Measurements from ENCODE around the gene MYO5B. TPM values are rescaled to one million over a fixed set of nuclear protein-coding genes. Genes with fewer than 3 reads are reported as not detected.

Gene MYO5B
- total RNA-seq, 1 donor from 2014 or later = 31.3 TPM

DNA sequence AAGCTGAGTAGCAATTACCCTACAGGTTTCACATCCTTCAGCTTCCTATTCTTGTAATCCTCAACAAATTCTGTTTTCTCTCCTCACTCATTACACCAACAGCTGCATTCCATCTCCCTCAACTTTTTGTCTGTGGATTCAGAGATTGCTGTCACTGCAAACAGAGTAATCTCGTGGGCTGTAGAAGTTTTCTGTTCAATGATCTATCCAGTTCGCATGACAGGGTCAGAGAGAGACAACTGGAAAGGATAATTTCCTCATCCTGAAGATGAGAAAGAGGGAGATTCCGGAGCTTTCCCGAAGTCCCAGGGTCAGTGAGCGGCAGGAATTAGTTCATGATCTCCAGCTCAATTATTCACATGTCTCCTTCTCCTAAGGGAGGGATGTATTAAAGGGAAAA, 75.7 kb downstream of the MYO5B start:
- DNase-seq (ENCODE audit: low read depth) (no peak), FAIRE-seq (peak; percentile 62)
- no peak for TF ChIP-seq CTCF (IDR thresholded peaks at IDR 0.05; ENCODE audit: insufficient read depth, low read length, severe bottlenecking)
- H3K27me3 ChIP-seq (ENCODE audit: control insufficient read depth, insufficient read depth, low read length) = no peaks in the 10 kb centered on the region
- no peak overlapping the region for H3K4me3 ChIP-seq (ENCODE audit: low read depth, low read length)
- H3K36me3 ChIP-seq (ENCODE audit: control insufficient read depth, insufficient read depth, low read length) = no peaks in the 10 kb centered on the region

DNA sequence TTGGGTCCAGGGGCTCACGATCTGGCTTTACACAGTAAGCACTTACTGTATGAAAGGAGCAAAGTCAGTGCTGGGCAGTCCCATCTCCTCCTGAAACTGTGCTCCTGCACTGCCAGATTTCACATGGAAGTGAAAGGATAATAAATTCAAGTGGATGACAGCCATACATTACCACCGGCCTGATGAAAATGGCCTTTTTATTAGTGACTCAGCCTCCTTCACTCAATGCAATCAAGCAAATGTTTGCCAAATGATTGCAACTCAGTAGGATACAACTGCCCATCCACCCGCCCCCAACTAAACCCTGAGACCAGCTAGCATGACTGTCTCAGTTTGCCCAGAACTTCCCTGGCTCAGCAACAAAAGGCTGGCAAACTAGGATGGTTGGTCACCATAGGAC, 77.1 kb downstream of the MYO5B start:
- FAIRE-seq = no peak
- no peaks in the 10 kb centered on the region for H3K27me3 ChIP-seq (ENCODE audit: control insufficient read depth, insufficient read depth, low read length)
- no peaks in the 10 kb centered on the region for H3K36me3 ChIP-seq (ENCODE audit: control insufficient read depth, insufficient read depth, low read length)
- no peak for DNase-seq (ENCODE audit: low read depth)
- no peak overlapping the region for H3K4me3 ChIP-seq (ENCODE audit: low read depth, low read length)
- TF ChIP-seq CTCF (IDR thresholded peaks at IDR 0.05; ENCODE audit: insufficient read depth, low read length, severe bottlenecking) = no peak

DNA sequence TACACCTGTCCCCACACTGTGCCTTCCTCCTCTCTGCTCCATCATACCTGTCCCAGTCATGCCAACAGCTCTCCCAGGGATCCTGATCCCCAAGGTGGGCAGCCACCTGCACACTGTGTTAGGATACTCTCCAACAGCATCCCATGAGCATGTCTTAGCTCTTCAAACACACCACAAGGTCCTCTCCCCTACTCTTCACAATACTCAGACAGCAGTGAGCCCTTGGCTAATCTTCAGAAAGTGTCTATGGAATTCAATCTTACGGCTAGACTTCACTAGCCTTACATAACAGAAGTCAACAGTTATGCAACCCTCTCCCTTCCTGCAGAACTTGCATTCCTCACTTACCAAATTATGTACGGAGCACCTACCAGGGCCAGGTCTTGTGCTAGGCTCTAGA, 79.9 kb downstream of the MYO5B start:
- Histone ChIP-seq H3K4me3 (ENCODE audit: low read depth, low read length) (no peak overlapping the region), H3K36me3 (ENCODE audit: control insufficient read depth, insufficient read depth, low read length) (no peaks in the 10 kb centered on the region), H3K27me3 (ENCODE audit: control insufficient read depth, insufficient read depth, low read length) (no peaks in the 10 kb centered on the region)
- DNase-seq (ENCODE audit: low read depth) = peak; percentile 44
- peak; percentile 13 for FAIRE-seq
- no peak for TF ChIP-seq CTCF (IDR thresholded peaks at IDR 0.05; ENCODE audit: insufficient read depth, low read length, severe bottlenecking)

DNA sequence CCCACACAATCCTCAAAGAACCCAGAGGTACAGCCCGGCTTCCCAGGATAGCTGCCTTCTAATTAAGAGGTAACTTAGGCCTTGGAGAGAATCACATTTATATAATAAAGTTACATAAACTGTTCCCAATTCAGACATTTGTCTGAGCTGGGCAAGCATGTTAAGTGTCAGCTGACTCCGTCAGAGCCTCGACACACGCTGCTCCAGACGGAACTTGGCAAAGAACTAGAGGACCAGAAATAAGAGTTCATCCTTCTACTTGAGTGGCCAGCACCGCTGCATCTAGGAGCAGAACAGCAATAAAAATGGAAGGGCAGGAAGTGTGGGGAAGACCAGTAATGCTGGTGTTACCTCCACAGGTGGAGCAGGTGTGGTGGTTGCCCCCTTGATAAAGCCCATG, 80.5 kb downstream of the MYO5B start:
- no peak for TF ChIP-seq CTCF (IDR thresholded peaks at IDR 0.05; ENCODE audit: insufficient read depth, low read length, severe bottlenecking)
- Histone ChIP-seq H3K36me3 (ENCODE audit: control insufficient read depth, insufficient read depth, low read length) (no peaks in the 10 kb centered on the region), H3K27me3 (ENCODE audit: control insufficient read depth, insufficient read depth, low read length) (no peaks in the 10 kb centered on the region), H3K4me3 (ENCODE audit: low read depth, low read length) (no peak overlapping the region)
- no peak for FAIRE-seq
- DNase-seq (ENCODE audit: low read depth) = no peak

DNA sequence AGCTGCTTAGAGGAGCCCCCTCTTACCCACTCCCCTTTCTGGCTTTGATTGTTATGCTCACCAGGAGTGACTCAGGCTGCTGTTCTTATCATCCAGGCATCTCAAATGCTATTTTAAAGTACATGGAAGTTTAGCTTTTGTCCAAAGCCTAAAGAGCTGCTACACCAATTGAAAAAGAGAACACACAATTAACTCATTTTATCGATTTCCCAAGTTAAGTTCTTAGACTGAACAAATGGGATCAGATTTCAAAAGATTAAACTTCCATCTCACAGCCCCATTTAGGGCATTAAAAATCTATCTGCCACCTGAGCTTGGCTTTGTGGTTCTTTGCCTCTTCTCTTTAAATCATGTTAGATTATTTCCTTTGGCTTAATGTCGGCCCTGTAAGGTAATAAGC, 81.2 kb downstream of the MYO5B start:
- TF ChIP-seq CTCF (IDR thresholded peaks at IDR 0.05; ENCODE audit: insufficient read depth, low read length, severe bottlenecking) = no peak
- Histone ChIP-seq H3K4me3 (ENCODE audit: low read depth, low read length) (no peak overlapping the region), H3K36me3 (ENCODE audit: control insufficient read depth, insufficient read depth, low read length) (no peaks in the 10 kb centered on the region), H3K27me3 (ENCODE audit: control insufficient read depth, insufficient read depth, low read length) (no peaks in the 10 kb centered on the region)
- DNase-seq (ENCODE audit: low read depth) (no peak), FAIRE-seq (no peak)

DNA sequence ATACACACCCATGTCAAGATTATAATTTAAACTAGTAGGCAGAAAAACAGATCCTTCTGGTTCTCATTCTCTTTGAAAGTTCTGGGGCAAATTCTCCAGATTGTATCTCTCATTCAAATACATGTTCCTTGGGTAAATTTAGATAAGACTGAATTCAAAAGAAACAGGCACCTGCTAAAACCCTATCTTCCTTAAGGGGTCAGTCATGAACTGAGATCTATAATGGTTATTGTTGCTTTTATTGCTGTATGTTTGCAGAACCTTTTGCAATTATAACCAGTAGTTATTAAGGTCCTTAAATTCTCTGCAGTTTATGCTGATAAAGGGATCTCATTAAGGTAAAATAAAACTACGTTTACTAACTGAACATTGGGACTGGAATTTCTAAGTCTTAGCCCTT, 83.5 kb downstream of the MYO5B start:
- FAIRE-seq (no peak), DNase-seq (ENCODE audit: low read depth) (no peak)
- no peak for TF ChIP-seq CTCF (IDR thresholded peaks at IDR 0.05; ENCODE audit: insufficient read depth, low read length, severe bottlenecking)
- no peak overlapping the region for H3K4me3 ChIP-seq (ENCODE audit: low read depth, low read length)
- H3K36me3 ChIP-seq (ENCODE audit: control insufficient read depth, insufficient read depth, low read length) = no peaks in the 10 kb centered on the region
- no peaks in the 10 kb centered on the region for H3K27me3 ChIP-seq (ENCODE audit: control insufficient read depth, insufficient read depth, low read length)
